ENCODE data around the gene B3GLCT. TPM values are rescaled to one million over a fixed set of nuclear protein-coding genes. Genes with fewer than 3 reads are reported as not detected.

B3GLCT gene
- total and polyA plus RNA-seq, 2 donors (not counting 3 experiments of a cell fraction or from before 2014, with no cell fraction given) = 5.2 to 14.6 TPM

DNA sequence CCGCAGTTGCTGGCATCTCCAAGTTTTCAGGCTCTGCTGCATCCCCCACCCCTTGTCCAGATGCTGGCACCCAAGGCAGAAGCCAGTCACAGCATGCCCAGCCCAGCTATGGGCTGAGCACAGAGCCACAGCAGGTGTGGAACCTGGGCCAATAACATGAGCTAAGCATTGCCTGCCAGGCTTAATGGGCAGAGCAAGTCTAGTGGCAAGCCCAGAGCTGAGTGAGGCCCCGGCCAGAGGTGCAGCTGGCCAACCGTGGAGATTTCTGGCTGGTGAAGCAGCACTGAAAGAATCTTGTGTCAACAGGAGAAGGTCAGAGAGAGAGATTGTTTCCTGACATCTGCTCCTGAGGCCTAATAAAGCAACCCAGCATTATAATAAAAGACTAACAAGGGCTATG is 111.0 kb downstream of the B3GLCT start:
- TF ChIP-seq EZH2 (IDR thresholded peaks at IDR 0.05; ENCODE audit: borderline replicate concordance, low read depth, low read length, severe bottlenecking) = no peak
- TF ChIP-seq POLR2AphosphoS5 (IDR thresholded peaks at IDR 0.05; ENCODE audit: insufficient read depth, low read depth, low read length) = no peak
- no peak for TF ChIP-seq FOS (IDR thresholded peaks at IDR 0.05; ENCODE audit: borderline replicate concordance, insufficient read depth, low read length)
- TF ChIP-seq MYC (IDR thresholded peaks at IDR 0.05; ENCODE audit: low read depth, low read length) = no peak
- TF ChIP-seq JUN (IDR thresholded peaks at IDR 0.05; ENCODE audit: borderline replicate concordance, insufficient read depth, insufficient read length, low read depth) = no peak
- TF ChIP-seq, protein P1, sequence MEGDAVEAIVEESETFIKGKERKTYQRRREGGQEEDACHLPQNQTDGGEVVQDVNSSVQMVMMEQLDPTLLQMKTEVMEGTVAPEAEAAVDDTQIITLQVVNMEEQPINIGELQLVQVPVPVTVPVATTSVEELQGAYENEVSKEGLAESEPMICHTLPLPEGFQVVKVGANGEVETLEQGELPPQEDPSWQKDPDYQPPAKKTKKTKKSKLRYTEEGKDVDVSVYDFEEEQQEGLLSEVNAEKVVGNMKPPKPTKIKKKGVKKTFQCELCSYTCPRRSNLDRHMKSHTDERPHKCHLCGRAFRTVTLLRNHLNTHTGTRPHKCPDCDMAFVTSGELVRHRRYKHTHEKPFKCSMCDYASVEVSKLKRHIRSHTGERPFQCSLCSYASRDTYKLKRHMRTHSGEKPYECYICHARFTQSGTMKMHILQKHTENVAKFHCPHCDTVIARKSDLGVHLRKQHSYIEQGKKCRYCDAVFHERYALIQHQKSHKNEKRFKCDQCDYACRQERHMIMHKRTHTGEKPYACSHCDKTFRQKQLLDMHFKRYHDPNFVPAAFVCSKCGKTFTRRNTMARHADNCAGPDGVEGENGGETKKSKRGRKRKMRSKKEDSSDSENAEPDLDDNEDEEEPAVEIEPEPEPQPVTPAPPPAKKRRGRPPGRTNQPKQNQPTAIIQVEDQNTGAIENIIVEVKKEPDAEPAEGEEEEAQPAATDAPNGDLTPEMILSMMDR (IDR thresholded peaks at IDR 0.05; ENCODE audit: extremely low read depth in 1 of 2, insufficient read depth in 1 of 2, low read depth in 1 of 2, low read length in 2 of 2) = no peak
- TF ChIP-seq MAX (IDR thresholded peaks at IDR 0.05; ENCODE audit: insufficient read depth, insufficient read length) = no peak
- no TSS peak for BruUV-seq (replicated peaks)
- no peak overlapping the region for H3K4me2 ChIP-seq (ENCODE audit: insufficient read depth, low read length)
- H3K4me1 ChIP-seq (ENCODE audit: control insufficient read depth, extremely low read depth, insufficient read depth, low read length) = no peaks in the 10 kb centered on the region
- DNase-seq (ENCODE audit: low read depth, low spot score) (peak; percentile 13), FAIRE-seq (no peak)
- no peak overlapping the region for H2AFZ ChIP-seq (ENCODE audit: low read depth, low read length)
- no peak overlapping the region for H3K4me3 ChIP-seq (replicated peaks in 1 of 3; ENCODE audit: insufficient read depth in 1 of 3, low read depth in 1 of 3, low read length in 3 of 3)
- H3K9me1 ChIP-seq (replicated peaks; ENCODE audit: control insufficient read depth, extremely low read depth, insufficient read depth, low read length) = no peaks in the 10 kb centered on the region
- ChIA-PET POLR2A (no interaction called here), CTCF (no interaction called here)
- no peaks in the 10 kb centered on the region for H4K20me1 ChIP-seq (replicated peaks; ENCODE audit: control insufficient read depth, extremely low read depth, insufficient read depth, low read length)
- H3K79me2 ChIP-seq (ENCODE audit: control insufficient read depth, insufficient read depth, low read length) = no peaks in the 10 kb centered on the region
- intact Hi-C loops (cut with micrococcal nuclease) (no loop called here), dilution Hi-C loops (cut with MboI; ENCODE audit: extremely low pct_ligation_motif_present, low sequenced_read_pairs) (no loop called here)
- peaks cover 2% of the 10 kb centered on the region for H3K9me3 ChIP-seq (replicated peaks; ENCODE audit: control insufficient read depth, insufficient read depth, low read length)
- no peaks in the 10 kb centered on the region for H3K27me3 ChIP-seq (ENCODE audit: control insufficient read depth in 2 of 2, insufficient read depth in 2 of 2, low read length in 2 of 2)
- H3K36me3 ChIP-seq (ENCODE audit: control insufficient read depth in 2 of 2, extremely low read depth in 1 of 2, insufficient read depth in 2 of 2, low read length in 2 of 2) = no peaks in the 10 kb centered on the region
- H3K9ac ChIP-seq (replicated peaks; ENCODE audit: extremely low read depth, insufficient read depth, low read length) = no peak overlapping the region
- H3K27ac ChIP-seq (ENCODE audit: insufficient read depth, low read depth, low read length) = no peak overlapping the region

Data from endothelial cell of umbilical vein (primary cell).